Hematopoietic multipotent progenitor cell treated with erythropoietin and hydrocortisone succinate and interleukin-3 and kit ligand, for 4 days (in vitro differentiated cells): ENCODE measurements around the gene PLA2G6.

Experiments used
- DNase-seq: peaks from one replicate; pipeline ENCODE4 v3.0.0-alpha.2; 2015

PLA2G6 gene

GRCh38 chr22:38214302-38215056 lies 32.8 kb upstream of the PLA2G6 start:
- DNase-seq = peak; percentile 77

GRCh38 chr22:38213990-38214301 lies 32.3 kb upstream of the PLA2G6 start:
- DNase-seq = no peak

- DNase-seq = peak; percentile 10
These were observed 31.8 kb upstream of the PLA2G6 start for GRCh38 chr22:38213319-38213989.

- DNase-seq = no peak
These were observed 30.8 kb upstream of the PLA2G6 start for GRCh38 chr22:38212442-38212841.

- no peak for DNase-seq
These were observed 29.9 kb upstream of the PLA2G6 start for GRCh38 chr22:38211556-38211955.

GRCh38 chr22:38208551-38208968 lies 26.9 kb upstream of the PLA2G6 start:
- DNase-seq = no peak

- no peak for DNase-seq
These were observed 26.3 kb upstream of the PLA2G6 start for GRCh38 chr22:38207898-38208432.

- DNase-seq = no peak
These were observed 23.9 kb upstream of the PLA2G6 start for GRCh38 chr22:38205261-38206128.

GRCh38 chr22:38204784-38205183 lies 23.2 kb upstream of the PLA2G6 start:
- peak; percentile 79 for DNase-seq

- no peak for DNase-seq
These were observed 22.4 kb upstream of the PLA2G6 start for GRCh38 chr22:38203855-38204514.

GRCh38 chr22:38203090-38203810 lies 21.6 kb upstream of the PLA2G6 start:
- DNase-seq = peak; percentile 38

GRCh38 chr22:38202437-38203089 lies 20.9 kb upstream of the PLA2G6 start:
- DNase-seq = peak; percentile 79

- peak; percentile 97 for DNase-seq
These were observed 20.2 kb upstream of the PLA2G6 start, which contains the start of gene MAFF for GRCh38 chr22:38201711-38202436. TSS of gene MAFF (plus strand) at chr22:38201994. CDS start at chr22:38213854, 11,860 bp downstream.

GRCh38 chr22:38201371-38201710 lies 19.7 kb upstream of the PLA2G6 start:
- no peak for DNase-seq

- DNase-seq = no peak
These were observed 18.4 kb upstream of the PLA2G6 start for GRCh38 chr22:38199826-38200559.

- DNase-seq = no peak
These were observed 15.3 kb upstream of the PLA2G6 start for GRCh38 chr22:38196791-38197419.

GRCh38 chr22:38193580-38193979 lies 11.9 kb upstream of the PLA2G6 start:
- DNase-seq = peak; percentile 42

- no peak for DNase-seq
These were observed 10.8 kb upstream of the PLA2G6 start for GRCh38 chr22:38192475-38192863.

- no peak for DNase-seq
These were observed 10.3 kb upstream of the PLA2G6 start for GRCh38 chr22:38191731-38192474.
